Activated T-cell treated with anti-CD3 and anti-CD28 coated beads for 1 hour (primary cell): ENCODE results near the gene HLA-DOB.

Experiments
- DNase-seq: peaks from one replicate; pipeline ENCODE4 v3.0.0-alpha.2; 2020; ENCODE audit warnings: low read depth

Gene HLA-DOB

GRCh38 chr6:32843331-32843978 is 26.7 kb upstream of the HLA-DOB start:
- no peak for DNase-seq

- DNase-seq = no peak
Observed at GRCh38 chr6:32842690-32843089, 25.9 kb upstream of the HLA-DOB start.

- DNase-seq = no peak
Observed at GRCh38 chr6:32842021-32842650, 25.3 kb upstream of the HLA-DOB start.

- DNase-seq = no peak
Observed at GRCh38 chr6:32840604-32841246, 23.9 kb upstream of the HLA-DOB start.

GRCh38 chr6:32839356-32839755 is 22.6 kb upstream of the HLA-DOB start:
- no peak for DNase-seq

GRCh38 chr6:32838114-32838958 is 21.5 kb upstream of the HLA-DOB start, which contains the start of gene TAP2:
TAP2 (minus strand) TSS chr6:32838739; CDS start chr6:32838233, 506 bp downstream.
- peak; percentile 98 for DNase-seq

- no peak for DNase-seq
Observed at GRCh38 chr6:32837651-32838113, 20.9 kb upstream of the HLA-DOB start.

GRCh38 chr6:32836873-32837272 is 20.1 kb upstream of the HLA-DOB start:
- DNase-seq = no peak

- no peak for DNase-seq
Observed at GRCh38 chr6:32835167-32835893, 18.5 kb upstream of the HLA-DOB start.

- no peak for DNase-seq
Observed at GRCh38 chr6:32833664-32834063, 16.9 kb upstream of the HLA-DOB start.

- no peak for DNase-seq
Observed at GRCh38 chr6:32832535-32832934, 15.7 kb upstream of the HLA-DOB start.

- no peak for DNase-seq
Observed at GRCh38 chr6:32830936-32831335, 14.1 kb upstream of the HLA-DOB start.

GRCh38 chr6:32830017-32830416 is 13.2 kb upstream of the HLA-DOB start:
- DNase-seq = no peak

- DNase-seq = no peak
Observed at GRCh38 chr6:32829495-32829894, 12.7 kb upstream of the HLA-DOB start.

GRCh38 chr6:32827025-32827424 is 10.2 kb upstream of the HLA-DOB start:
- DNase-seq = no peak

GRCh38 chr6:32825966-32826365 is 9.2 kb upstream of the HLA-DOB start:
- no peak for DNase-seq

- DNase-seq = no peak
Observed at GRCh38 chr6:32819729-32820128, 2.9 kb upstream of the HLA-DOB start.

GRCh38 chr6:32818867-32819266 is 2.1 kb upstream of the HLA-DOB start:
- DNase-seq = no peak

GRCh38 chr6:32815996-32816395 is 806 bp downstream of the HLA-DOB start:
- DNase-seq = no peak

GRCh38 chr6:32815115-32815514 is 1.7 kb downstream of the HLA-DOB start:
- no peak for DNase-seq

GRCh38 chr6:32814145-32814544 is 2.7 kb downstream of the HLA-DOB start:
- DNase-seq = no peak

GRCh38 chr6:32809171-32809570 is 7.6 kb downstream of the HLA-DOB start:
- no peak for DNase-seq
